Stimulated activated CD4-positive, alpha-beta T cell treated with anti-CD3 and anti-CD28 coated beads, Interleukin-4, amount 100 ng/mL, for 1 hour (primary cell): Measurements from ENCODE around the gene MKI67.
A peak's percentile ranks its signal among the peaks of the same experiment; 100 is the strongest.
"Not testable (repeated sequence)": the region's sequence is repeated elsewhere in the genome, so short reads cannot be mapped to it uniquely, and the experiment has no call there.

Source experiments
- DNase-seq: peaks from one replicate; pipeline ENCODE4 v3.0.0-alpha.2; 2020

The MKI67 gene

DNA sequence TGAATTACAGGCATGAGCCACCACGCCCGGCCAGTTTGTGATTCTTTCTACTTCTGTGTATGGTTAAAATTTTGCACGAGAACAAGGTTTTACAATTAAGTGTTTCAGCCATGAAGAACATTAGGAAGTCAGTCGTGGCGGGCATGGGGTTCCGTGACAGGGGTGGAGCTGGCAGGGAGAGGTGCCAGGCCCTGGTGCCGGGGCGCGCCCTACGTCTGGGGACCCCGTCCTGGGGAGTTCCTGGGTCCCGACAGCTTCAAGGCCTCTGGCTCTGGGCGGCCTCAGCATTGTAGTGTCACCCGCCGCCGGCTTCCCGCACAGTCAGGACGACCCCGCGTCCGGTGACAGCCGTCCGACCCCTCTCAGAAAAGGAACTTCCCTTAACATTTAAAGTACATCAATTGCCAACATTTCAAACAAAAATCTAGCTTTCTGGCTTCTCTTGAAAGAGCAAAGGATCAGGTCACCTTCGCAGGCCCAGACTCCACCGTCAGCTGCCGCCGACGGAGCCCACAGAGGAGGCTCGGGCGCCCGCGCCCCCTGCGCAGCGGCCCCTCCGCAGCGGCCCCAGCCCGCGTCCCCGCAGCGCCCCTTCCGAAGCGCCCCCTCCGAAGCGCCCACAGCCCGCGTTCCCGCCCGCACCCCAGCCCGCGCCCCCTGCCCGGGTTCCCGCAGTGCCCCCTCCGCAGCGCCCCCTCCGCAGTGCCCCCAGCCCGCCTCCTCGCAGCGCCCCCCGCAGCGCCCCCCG is 23.2 kb upstream of the MKI67 start:
- DNase-seq = no peak

DNA sequence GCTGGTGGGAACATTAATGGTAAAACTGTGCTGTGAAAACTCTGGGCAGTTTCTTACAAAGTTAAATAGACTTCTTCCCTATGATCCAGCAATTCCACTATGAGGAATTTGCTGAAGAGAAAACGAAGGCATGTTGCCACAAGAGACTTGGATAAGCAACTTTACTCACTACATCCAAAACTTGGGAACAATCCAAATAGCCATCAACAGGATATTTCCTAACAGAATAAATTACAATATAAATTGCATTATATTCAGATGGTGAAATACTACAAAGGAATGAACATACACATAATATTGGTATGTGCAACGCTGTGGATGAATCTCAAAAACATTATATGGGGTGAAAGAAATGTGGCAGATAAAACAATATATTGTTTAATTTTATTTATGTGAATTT is 21.4 kb upstream of the MKI67 start:
- DNase-seq = no peak

DNA sequence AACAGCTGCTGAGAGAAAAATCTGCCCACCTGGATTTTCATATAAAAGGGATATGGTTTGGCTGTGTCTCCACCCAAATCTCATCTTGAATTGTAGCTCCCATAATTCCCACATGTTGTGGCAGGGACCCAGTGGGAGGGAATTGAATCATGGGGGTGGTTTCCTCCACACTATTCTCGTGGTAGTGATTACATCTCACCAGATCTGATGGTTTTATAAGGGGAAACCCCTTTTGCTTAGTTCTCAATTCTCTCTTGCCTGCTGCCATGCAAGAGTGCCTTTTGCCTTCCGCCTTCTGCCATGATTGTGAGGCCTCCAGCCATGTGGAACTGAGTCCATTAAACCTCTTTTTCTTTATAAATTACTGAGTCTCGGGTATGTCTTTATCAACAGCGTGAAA is 20.8 kb upstream of the MKI67 start:
- DNase-seq = peak; percentile 3

DNA sequence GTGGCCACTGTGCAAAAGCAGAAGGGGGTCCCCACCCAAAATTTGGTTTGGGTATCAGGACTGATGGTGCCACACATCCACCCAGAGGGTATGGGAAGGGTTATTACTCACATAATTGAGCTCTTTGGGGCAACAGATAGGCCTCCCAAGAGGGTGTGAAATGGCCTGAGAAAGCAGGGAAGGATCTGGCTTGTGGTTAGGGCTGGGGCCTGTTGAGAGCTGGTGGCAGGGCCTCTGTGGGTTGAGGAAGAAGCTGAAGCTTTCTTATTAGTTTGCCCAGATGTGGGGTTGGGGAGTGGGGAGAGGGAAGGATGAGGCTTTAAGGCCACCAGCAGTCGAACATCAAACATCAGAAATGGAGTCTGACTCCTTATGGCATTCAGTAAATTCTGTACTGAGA is 18.3 kb upstream of the MKI67 start:
- DNase-seq = no peak

DNA sequence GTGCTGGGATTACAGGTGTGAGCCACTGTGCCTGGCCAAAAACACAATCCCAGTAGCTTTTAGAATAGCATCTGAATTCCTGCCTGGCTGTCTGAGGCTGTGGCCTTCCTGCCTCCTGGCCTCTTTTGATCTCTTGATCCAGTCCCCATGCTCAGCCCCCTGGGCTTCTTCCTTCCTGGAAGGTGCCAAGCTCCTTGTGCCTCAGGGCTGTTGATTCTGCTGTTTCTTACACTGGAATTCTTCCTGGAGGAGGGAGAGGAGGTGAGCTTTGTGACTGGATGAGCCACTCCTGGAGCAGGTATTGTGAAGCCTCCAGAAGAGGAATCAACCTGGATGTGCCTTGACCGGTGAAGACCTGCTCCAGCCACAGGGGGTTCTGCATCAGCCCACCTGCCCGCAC is 17.3 kb upstream of the MKI67 start:
- DNase-seq = no peak

DNA sequence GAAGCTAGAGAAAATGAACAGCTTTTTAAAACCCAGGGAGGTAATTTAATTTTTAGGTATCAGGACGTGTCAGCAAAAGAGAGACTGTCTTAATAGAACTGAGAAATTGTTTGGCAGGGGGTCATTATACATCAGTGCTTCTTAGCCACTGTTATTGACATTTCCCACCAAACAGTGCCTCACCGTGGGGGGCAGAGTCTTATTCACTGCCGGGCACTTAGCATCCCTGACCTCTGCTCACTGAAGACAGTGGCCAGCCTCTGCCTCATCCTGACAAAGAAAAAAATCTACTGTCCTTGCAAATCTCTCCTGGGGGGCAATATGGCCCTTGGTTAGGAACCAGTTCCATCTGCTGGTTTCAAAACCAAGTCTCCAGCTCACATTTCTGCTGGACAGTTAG is 14.2 kb upstream of the MKI67 start:
- no peak for DNase-seq

DNA sequence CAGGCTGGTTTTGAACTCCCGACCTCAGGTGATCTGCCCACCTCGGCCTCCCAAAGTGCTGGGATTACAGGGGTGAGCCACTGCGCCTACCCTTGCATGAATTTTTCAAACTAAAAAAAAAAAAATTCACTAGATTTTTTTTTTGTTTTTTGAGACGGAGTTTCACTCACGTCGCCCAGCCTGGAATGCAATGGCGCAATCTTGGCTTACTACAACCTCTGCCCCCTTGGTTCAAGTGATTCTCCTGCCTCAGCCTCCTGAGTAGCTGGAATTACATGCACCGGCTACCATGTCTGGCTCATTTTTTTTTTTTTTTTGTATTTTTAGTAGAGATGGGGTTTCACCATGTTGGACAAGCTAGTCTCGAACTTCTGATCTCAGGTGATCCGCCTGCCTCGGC is 12.2 kb upstream of the MKI67 start:
- not testable (repeated sequence) for DNase-seq

DNA sequence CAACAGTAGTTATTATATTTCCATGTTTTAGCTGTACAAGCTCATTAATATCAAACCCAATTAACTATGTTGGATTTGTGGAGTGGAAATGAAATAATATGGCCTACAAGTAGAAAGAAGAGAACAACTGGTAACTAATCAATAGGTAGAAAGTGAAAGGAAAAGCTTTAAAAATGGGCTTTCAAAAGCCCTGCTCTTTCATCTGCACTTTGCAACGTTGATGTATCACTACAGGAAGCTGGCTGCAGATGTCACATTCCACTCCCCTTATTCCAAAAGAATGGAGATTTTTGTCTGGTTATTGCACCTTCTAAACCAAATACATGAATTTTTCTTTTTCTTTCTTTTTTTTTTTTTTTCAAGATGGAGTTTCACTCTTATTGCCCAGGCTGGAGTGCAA is 11.7 kb upstream of the MKI67 start:
- no peak for DNase-seq

DNA sequence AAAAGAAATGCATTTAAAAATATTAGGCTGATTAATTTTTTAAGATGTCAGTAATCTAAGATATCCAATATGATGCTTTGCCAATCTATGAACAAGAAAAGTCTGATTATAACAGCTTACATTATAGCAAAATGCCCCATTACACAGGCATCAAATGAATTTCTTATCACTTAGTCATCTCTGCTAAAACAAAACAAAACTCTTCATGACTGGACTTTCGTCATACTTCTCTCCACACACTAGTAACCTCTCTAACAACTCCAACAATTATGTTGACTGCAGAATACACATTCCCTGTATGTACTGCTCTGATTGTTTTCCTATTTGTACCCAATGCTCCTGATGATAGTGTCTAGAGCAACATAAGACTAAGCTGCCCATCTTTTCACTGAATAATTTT is 3.8 kb upstream of the MKI67 start:
- DNase-seq = no peak

DNA sequence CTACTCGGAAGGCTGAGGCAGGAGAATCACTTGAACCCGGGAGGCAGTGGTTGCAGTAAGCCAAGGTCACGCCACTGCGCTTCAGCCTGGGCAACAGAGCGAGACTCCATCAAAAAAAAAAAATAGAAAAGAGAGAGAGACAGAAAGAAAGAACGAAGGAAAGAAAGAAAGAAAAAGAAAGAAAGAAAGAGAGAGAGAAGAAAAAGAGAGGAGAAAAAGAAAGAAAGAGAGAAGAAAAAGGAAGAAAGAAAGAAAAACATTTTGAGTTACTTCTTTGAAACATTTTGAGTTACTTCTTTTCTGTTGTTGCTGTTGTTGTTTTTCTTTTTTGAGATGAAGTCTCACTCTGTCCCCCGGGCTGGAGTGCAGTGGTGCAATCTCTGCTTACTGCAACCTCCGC is 2.4 kb upstream of the MKI67 start:
- DNase-seq = no peak

DNA sequence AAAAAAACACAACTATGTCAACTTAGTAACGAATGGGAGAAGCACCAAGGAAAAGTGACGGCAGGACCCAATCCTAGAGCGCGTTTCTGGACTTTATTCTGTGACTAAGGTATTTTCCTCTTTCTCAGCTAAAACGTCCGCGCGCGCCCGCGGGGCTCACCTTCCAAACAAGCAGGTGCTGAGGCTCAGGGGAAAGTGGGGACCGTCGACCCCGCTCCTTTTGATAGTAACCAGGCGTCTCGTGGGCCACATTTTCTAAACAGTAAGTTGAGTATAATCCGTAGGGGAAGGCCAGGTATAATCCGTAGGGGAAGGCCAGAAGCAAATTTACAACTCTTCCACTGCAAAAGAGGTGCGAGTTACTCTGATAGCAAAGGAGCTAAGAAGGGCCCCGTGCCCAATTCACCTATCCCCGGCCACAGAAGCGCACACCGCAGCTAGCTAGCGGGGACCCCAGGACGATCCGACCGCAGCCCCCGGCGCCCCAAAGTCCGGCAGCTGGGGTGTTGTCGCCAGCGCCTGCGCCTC is 743 bp downstream of the MKI67 start:
- no peak for DNase-seq

DNA sequence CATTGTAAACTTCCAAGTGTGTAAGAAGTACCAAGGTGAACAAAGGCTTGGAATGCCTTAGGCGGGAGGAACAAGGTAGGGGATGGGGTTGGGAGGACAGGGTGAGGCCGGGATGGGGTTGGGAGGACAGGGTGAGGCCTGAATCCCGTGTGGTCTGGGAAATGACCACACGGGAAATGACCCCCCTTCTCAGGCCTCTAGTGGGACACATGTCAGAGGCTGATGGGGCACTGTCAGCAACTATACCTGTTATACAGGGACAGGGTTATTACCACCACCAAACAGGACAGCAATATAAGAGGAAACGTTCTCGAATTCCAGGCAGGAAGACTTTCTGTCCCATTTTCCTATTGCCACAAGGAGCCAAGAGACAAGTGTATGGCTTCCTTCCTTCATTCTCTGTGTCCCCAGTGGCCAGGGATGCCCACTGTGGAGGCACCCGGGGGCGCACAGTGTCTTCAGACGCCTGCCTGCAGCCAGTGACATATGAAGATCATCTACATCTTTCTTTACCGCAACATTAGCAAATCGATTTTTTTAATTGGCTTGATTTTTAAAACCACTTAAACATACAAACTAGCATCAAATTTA is 1.3 kb downstream of the MKI67 start:
- DNase-seq = no peak

DNA sequence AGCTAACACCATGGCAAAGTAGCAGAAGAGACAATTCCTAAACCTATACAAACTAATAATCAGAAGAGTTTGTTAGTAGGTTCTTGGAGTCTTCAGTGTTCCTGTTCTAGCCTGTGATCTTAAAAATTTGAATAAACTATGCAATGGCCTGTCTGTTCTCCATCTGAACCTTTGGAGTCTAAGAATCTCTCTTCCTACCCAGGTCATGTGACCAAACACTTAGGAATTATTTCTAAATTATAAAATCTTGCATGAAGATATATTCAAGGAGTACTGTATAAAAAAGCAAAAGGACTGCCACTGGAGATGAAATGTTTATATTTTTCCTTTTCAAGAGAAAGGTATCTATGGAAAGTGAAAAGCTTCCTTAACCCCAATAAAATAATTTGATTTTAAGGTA is 2.4 kb downstream of the MKI67 start:
- no peak for DNase-seq

DNA sequence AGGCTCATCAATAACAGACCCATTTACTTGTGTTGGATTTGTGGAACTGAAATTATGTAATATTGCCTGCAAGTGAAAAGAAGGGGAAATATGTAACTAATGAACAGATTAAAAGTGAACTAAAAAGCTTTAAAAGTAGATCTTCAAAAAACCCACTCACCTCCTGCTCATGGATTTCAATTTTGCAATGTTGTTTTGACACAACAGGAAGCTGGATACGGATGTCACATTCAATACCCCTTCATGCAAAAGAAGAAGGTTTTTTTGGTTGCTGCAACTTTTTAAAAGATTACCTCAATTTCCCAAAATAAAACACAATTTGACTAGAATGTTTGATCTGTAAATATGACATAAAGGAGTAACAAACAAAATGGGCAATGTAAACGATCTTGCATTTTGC is 3.3 kb downstream of the MKI67 start:
- no peak for DNase-seq

DNA sequence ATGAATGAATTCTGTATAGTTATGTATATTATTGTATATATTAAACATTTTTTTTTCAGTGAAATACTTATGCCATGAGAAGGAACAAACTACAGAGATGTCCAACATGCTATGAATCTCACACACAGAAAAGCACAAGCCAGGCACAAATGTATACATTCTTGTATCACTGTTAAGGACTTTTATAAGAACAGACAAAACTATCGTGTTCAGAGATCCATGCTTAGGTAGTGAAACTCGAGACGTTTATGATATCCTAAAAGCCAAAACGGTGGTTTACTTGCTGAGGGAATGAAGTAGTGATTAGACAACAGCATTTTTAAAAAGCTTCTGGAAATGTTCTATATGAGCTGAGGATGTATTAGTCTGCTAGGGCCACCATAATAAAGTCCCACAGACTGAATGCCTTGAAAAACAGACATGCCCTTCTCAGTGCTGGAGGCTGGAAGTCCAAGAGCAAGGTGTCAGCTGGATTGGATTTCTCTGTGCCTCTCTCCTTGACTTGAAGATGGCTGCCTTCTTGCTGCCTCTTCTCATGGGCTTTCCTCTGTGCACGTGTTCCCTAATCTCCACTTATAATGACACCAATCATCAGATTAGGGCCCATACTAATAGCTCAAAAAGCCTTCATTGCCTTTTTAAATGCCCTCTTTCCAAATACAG is 4.3 kb downstream of the MKI67 start:
- DNase-seq = no peak

DNA sequence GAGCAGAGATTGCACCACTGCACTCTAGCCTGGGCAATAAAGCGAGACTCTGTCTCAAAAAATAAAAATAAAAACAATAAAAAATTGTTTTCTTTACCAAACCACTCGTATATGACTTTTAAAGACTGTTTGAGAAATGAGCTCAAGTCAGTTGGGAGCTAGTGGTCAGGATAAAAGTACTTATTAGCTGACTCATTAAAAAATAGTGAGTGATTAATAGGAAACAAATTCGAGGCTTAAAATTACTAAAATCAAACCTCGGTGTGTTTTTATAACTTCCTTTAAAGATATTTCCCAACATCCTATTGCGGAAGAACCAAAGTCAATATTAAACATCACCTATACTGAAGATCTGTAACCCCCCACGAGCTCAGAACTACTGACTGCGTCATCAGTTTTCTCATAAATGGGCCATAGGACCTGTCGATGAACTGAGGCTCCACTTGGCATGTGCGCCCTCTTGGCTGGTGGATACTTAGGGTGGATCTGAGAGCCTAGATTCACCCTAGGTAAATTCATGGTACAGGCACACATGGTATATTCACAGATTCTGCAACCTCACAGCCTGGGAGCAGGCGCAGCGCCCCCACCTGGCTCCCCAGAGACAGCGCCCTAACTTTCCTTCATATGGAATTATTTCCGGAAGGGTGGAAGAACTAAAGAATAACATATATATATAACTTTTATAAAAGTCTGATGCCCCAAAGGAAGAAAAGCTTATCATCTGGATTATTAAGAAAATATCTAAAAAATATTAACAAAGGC is 9.2 kb downstream of the MKI67 start:
- no peak for DNase-seq

DNA sequence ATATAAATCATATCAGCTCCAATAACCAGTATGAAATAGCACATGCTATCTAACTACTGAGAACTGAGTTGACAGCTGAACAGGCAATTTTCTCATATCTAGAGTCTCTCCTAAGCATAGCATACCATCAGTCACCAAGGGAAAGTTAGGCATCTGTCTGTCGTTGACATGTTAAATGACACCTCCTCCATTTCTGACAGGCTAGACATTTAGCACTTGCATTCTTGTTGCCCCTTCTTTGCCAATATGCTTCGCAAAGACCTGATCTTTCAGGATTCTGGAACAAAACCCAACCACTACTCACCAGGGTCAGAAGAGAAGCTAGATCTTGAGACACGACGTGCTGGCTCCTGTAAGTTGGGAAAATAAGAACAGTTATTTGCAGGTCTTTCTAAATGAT is 10.0 kb downstream of the MKI67 start:
- DNase-seq = no peak

DNA sequence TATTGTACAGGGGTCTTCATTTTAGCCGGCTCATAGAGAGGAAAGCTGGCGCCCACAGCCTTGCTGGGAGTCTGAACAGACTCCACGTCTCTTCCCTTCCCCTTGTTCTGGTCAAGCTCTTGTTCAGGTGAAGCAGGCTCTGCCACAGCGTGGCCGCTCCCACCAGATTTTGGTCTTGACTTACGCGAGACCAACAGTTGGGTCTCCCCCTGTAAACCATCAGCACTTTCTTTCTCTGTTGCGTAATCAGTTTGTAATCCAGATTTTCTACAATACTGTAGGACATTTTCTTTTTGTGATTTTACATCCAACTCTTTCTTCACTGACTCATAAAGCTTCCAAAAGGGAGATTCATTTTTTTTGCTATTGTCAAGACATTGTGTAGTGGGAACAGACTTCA is 10.9 kb downstream of the MKI67 start:
- no peak for DNase-seq

DNA sequence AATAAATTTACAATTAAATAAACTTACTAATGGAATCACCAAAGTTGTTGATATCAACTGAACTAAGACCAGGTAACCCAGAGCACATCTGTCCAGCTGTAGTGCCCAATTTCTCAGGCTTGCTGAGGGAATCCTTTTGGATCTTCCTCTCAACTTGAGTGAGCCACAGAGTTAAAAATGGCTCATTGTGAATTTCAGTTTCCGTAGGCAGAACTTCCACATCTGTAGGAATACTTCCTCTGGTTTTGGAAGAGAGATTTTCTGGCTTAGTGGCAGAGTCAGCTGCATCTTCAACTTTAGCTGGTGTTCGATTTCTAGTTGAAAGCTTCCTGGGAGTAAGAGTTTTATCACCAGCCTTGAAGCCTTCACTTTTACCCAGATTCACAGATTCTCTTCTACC is 11.3 kb downstream of the MKI67 start:
- DNase-seq = no peak

DNA sequence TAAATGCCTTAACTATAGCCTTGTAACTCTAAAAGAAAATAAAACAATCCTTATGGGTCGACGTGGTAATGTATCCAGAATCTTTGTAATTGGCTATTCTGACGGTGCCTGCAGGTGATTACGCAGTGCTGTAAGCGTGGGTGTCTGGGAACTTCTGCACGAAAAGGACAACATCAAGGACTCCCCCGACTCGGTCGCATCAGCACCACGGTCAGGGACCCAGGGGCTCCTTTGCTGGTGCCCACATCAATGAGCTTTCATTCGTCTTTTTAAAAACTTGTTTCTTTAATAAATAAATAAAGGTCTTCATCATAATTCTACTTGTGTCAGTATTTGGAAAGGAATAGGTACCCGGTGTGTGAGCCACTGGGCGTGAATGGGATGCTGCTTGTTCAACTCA is 13.2 kb downstream of the MKI67 start:
- DNase-seq = no peak

DNA sequence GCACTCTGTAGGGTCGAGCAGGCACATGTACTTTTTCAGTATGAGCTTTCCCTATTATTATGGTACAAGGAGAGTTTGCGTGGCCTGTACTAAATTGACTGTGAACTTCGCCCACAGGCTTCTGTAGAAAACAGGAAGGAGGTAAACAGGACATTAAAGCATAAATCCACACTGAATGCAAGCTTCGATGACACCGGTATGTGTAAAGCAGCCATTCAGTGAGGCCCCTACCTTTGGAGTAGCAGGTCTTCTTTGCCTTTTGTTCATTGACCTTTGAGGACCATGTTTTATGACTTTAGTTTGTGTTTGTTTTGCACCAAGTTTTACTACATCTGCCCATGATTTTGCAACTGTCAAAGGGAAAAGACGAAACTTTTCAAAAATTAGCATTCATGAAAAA is 14.5 kb downstream of the MKI67 start:
- DNase-seq = no peak

DNA sequence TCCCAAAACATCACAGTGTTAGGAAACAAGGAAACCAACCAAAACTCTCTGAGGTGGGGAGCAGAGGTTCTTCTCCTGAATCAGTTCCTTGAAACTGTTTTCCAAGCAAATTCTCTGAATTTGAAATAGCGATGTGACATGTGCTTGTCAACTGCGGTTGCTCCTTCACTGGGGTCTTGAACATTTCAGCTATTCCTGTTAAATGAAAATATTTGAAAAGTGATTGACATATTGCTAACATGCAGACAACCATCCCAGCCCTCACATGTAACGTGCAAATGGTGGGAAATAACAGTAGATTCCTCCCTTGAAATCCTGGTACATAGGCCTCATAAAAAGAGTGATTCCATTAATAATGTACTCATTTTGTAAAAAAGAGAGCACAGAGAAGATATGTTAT is 15.9 kb downstream of the MKI67 start:
- DNase-seq = no peak

DNA sequence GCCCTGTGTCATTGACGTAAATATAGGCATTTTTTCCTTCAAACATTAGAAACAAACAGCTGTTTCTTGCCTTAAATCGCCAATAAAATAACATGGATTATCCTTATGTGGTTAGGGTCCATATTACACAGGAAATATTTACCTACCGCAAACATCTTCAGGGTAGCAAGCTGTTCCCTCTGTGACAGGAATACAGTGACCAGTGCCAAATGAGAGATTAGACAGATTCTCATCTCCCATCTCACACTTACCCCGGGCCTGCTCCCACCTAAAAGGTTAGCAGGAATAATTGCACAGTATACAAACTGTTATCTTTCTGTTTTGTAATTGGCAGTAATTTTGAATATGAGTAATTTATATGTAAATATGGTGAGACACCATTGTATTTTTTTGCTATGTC is 16.5 kb downstream of the MKI67 start:
- no peak for DNase-seq

DNA sequence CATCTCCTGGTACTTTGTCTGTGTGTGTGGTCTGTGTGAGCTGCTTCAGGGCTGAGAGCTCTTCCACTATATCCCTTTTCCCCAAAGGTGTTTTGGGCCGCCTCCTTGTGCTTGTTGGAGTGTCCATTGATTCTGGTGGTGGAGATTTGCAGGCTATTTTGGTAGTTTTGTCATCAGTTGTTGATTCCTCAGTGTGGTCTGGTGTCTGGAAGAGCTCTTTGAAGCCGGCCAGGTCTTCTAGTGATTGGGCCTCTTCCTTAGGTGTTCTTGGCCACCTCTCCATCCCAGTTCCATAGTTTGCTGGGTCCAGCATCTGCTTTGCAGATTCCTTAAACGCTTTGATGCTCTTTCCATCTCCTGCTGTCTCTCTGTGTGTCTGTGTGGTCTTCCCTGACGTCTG is 20.8 kb downstream of the MKI67 start:
- no peak for DNase-seq
